ENCODE data around the gene ORAI1. TPM values are rescaled to one million over a fixed set of nuclear protein-coding genes. Genes with fewer than 3 reads are reported as not detected.
"Not testable (repeated sequence)": the region's sequence is repeated elsewhere in the genome, so short reads cannot be mapped to it uniquely, and the experiment has no call there.

The ORAI1 gene
- total RNA-seq, 2 donors from 2014 or later: 11.7 to 12.9 TPM

- intact Hi-C loops (cut with DNase I): no loop called here
- ATAC-seq (no peak), DNase-seq (no peak)
These were observed 8.5 kb downstream of the ORAI1 start for GRCh38 chr12:121634836-121635235.

- ATAC-seq (peak; percentile 38 to 44), DNase-seq (no peak)
- intact Hi-C loops (cut with DNase I): no loop called here
These were observed 11.0 kb downstream of the ORAI1 start for GRCh38 chr12:121637231-121637914.

GRCh38 chr12:121638298-121639202, 12.2 kb downstream of the ORAI1 start:
- no peak for DNase-seq
- intact Hi-C loops (cut with DNase I): no loop called here
- no peak for ATAC-seq

- no peak for DNase-seq
- no peak for ATAC-seq
- intact Hi-C loops (cut with DNase I): no loop called here
These were observed 15.0 kb downstream of the ORAI1 start for GRCh38 chr12:121641343-121641630.

- intact Hi-C loops (cut with DNase I): no loop called here
- ATAC-seq (no peak), DNase-seq (no peak)
These were observed 22.2 kb downstream of the ORAI1 start for GRCh38 chr12:121648458-121649028.

- ATAC-seq (no peak), DNase-seq (no peak)
- intact Hi-C loops (cut with DNase I): no loop called here
These were observed 23.0 kb downstream of the ORAI1 start for GRCh38 chr12:121649322-121649721.

GRCh38 chr12:121649819-121650353, 23.6 kb downstream of the ORAI1 start:
- intact Hi-C loops (cut with DNase I): no loop called here
- DNase-seq (no peak), ATAC-seq (no peak)

- intact Hi-C loops (cut with DNase I): no loop called here
- DNase-seq (no peak), ATAC-seq (no peak)
These were observed 25.0 kb downstream of the ORAI1 start for GRCh38 chr12:121651320-121651719.

GRCh38 chr12:121652767-121653497, 26.6 kb downstream of the ORAI1 start:
- intact Hi-C loops (cut with DNase I): no loop called here
- ATAC-seq (no peak), DNase-seq (no peak)

GRCh38 chr12:121653999-121654398, 27.7 kb downstream of the ORAI1 start:
- no peak for ATAC-seq
- intact Hi-C loops (cut with DNase I): no loop called here
- no peak for DNase-seq

- no peak for ATAC-seq
- DNase-seq: no peak
- intact Hi-C loops (cut with DNase I): no loop called here
These were observed 29.8 kb downstream of the ORAI1 start for GRCh38 chr12:121656122-121656521.

- ATAC-seq (no peak), DNase-seq (no peak)
- intact Hi-C loops (cut with DNase I): no loop called here
These were observed 31.1 kb downstream of the ORAI1 start for GRCh38 chr12:121657305-121658008.

- DNase-seq; intact Hi-C loops (cut with DNase I); ATAC-seq: not testable (repeated sequence)
These were observed 35.2 kb downstream of the ORAI1 start for GRCh38 chr12:121661353-121662105.

GRCh38 chr12:121663610-121663929, 37.2 kb downstream of the ORAI1 start:
- no peak for ATAC-seq
- intact Hi-C loops (cut with DNase I): no loop called here
- DNase-seq: no peak

- not testable (repeated sequence) for DNase-seq, ATAC-seq
- intact Hi-C loops (cut with DNase I): loop anchor here in 1 of 2 donors (5.0 kb wide), 1 partner anchor 115 kb away; no protein-coding TSS in a partner anchor
These were observed 40.5 kb downstream of the ORAI1 start for GRCh38 chr12:121666829-121667228.

- no peak for ATAC-seq
- DNase-seq: peak; percentile 46
- intact Hi-C loops (cut with DNase I): loop anchor here in 1 of 2 donors (5.0 kb wide), 1 partner anchor 117 kb away; no protein-coding TSS in a partner anchor
These were observed 42.6 kb downstream of the ORAI1 start for GRCh38 chr12:121668750-121669520.

GRCh38 chr12:121669521-121669900, 43.2 kb downstream of the ORAI1 start, which contains the start of gene MORN3:
MORN3 (minus strand) TSS chr12:121669654; CDS start chr12:121669483, 171 bp downstream.
- intact Hi-C loops (cut with DNase I): loop anchor here in 1 of 2 donors (5.0 kb wide), 1 partner anchor 117 kb away; no protein-coding TSS in a partner anchor

More at GRCh38 chr12:121669521-121669900, 43.2 kb downstream of the ORAI1 start, which contains the start of gene MORN3:
- no peak for ATAC-seq
- DNase-seq: no peak
